Measurements from ENCODE around the gene RGL1. TPM values are rescaled to one million over a fixed set of nuclear protein-coding genes. Genes with fewer than 3 reads are reported as not detected.

The RGL1 gene
- total and polyA plus RNA-seq, 7 donors = 0.93 to 6.8 (median 3.9) TPM

DNA sequence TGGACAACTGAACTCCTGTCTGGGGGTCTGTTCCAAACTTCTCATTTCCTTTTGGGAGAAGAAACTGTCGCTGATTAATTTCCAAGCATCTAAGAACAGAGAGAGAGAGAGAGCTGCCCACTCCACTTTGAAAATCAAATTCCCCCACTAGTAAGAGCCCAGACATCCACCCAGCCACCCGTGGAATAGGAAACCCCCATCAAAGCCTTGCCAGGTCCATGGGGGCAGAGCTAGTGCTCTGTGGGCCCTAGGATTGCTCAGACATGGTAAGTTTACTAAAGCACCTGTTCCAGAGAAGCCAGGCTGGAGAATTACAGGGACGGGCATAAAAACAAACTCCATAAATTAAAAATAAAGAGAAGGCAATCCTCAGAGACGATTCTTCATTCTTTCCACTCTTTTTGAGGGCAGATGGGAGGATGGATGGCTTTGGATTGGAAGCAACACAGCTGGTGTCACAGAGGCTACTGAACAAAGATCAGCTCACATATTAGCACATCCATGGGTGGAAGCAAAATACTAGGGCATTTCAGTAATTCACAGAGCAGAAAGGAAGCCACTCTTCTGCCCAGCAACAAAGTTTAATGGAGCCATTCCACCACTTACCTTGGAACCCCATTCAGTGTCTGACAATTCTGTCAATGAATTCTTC lies 128.7 kb downstream of the RGL1 start:
- Histone ChIP-seq H3K27ac (no peak overlapping the region), H3K4me1 (peaks cover 8% of the 10 kb centered on the region), H3K9me3 (no peaks in the 10 kb centered on the region), H3K36me3 (ENCODE audit: insufficient read depth in 1 of 2, low read depth in 1 of 2) (no peaks in the 10 kb centered on the region), H3K27me3 (ENCODE audit: insufficient read depth in 3 of 3, low read length in 2 of 3) (no peaks in the 10 kb centered on the region), H3K4me3 (no peak overlapping the region)
- TF ChIP-seq, protein P1, sequence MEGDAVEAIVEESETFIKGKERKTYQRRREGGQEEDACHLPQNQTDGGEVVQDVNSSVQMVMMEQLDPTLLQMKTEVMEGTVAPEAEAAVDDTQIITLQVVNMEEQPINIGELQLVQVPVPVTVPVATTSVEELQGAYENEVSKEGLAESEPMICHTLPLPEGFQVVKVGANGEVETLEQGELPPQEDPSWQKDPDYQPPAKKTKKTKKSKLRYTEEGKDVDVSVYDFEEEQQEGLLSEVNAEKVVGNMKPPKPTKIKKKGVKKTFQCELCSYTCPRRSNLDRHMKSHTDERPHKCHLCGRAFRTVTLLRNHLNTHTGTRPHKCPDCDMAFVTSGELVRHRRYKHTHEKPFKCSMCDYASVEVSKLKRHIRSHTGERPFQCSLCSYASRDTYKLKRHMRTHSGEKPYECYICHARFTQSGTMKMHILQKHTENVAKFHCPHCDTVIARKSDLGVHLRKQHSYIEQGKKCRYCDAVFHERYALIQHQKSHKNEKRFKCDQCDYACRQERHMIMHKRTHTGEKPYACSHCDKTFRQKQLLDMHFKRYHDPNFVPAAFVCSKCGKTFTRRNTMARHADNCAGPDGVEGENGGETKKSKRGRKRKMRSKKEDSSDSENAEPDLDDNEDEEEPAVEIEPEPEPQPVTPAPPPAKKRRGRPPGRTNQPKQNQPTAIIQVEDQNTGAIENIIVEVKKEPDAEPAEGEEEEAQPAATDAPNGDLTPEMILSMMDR (IDR thresholded peaks at IDR 0.05) = no peak
- no peak for DNase-seq
- no peak for ATAC-seq
- intact Hi-C loops (cut with DNase I) = no loop called here
- 52 to 71% (median 55%) methylated on average over 4 of the region's 4 CpGs for WGBS, 3 donors

DNA sequence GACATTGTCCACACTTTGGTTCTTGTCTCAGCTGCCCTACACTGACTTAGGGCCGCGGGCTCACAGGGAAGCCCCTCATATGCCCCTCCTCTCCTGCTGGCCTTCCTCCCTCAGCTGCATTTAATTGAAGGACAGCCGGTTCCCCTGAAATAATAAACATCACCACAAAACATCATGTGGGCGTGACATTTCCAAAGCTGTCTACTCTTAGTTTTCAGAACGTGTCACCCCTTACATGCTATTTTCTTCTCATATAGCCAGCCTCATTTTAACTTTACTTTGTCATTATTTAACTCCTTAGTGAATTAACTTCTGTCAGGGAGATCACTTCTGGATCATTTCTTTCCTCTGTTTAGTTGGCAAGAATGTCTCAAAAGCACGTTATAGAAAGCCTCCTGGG lies 129.4 kb downstream of the RGL1 start:
- 57 to 63% (median 62%) methylated on average over 6 of the region's 6 CpGs for WGBS, 3 donors
- Histone ChIP-seq H3K36me3 (ENCODE audit: insufficient read depth in 1 of 2, low read depth in 1 of 2) (no peaks in the 10 kb centered on the region), H3K4me1 (peaks cover 8% of the 10 kb centered on the region), H3K9me3 (no peaks in the 10 kb centered on the region), H3K27me3 (ENCODE audit: insufficient read depth in 3 of 3, low read length in 2 of 3) (no peaks in the 10 kb centered on the region), H3K27ac (no peak overlapping the region), H3K4me3 (no peak overlapping the region)
- DNase-seq (no peak), ATAC-seq (no peak)
- TF ChIP-seq, protein P1 (IDR thresholded peaks at IDR 0.05) = no peak
- intact Hi-C loops (cut with DNase I) = no loop called here

DNA sequence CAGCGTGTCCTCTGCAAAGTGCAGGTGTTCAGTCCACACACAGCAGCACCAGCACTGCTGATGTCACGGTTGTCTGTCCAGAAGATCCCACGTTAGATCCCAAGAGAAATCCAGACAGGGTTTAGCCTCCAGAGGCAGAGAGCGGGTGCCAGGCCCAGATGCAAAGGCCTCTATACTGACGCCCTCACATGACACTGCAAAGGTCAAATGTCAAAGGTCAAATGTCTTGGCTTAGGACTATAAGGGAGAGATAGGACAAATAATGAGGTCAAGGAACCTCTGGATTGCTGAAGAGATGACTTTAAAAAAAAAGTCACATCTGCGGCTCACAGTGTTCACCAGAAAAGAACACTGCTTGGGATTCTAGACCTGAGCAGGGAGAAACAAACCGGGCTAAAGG lies 131.1 kb downstream of the RGL1 start:
- intact Hi-C loops (cut with DNase I) = no loop called here
- 84 to 92% (median 89%) methylated on average over 7 of the region's 7 CpGs for WGBS, 3 donors
- H3K4me1 ChIP-seq = peaks cover 8% of the 10 kb centered on the region
- no peaks in the 10 kb centered on the region for H3K9me3 ChIP-seq
- H3K36me3 ChIP-seq (ENCODE audit: insufficient read depth in 1 of 2, low read depth in 1 of 2) = no peaks in the 10 kb centered on the region
- DNase-seq (no peak), ATAC-seq (no peak)
- H3K27ac ChIP-seq = no peak overlapping the region
- TF ChIP-seq, protein P1 (IDR thresholded peaks at IDR 0.05) = no peak
- no peaks in the 10 kb centered on the region for H3K27me3 ChIP-seq (ENCODE audit: insufficient read depth in 3 of 3, low read length in 2 of 3)
- no peak overlapping the region for H3K4me3 ChIP-seq

DNA sequence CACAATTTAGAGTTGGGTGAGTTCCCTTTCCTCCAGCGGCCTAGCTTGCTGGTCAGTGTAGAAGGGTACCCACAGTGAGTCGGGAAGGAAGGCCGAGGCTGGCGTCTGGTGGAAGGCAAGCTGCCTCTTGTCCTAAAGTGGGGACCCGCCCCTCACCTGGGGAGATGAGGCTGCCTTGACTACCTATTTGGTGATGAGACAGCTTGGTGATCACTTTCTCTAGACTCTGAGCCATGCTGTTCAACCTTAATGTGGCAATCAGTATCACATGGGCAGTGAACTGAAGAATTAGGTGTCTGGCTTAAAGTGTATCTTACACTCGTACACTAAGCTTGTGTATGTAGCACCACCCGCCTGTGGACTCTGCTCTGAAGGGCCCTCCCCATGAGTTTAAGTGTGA lies 131.9 kb downstream of the RGL1 start:
- Histone ChIP-seq H3K4me3 (no peak overlapping the region), H3K27me3 (ENCODE audit: insufficient read depth in 3 of 3, low read length in 2 of 3) (no peaks in the 10 kb centered on the region), H3K4me1 (peaks cover 8% of the 10 kb centered on the region), H3K9me3 (no peaks in the 10 kb centered on the region), H3K27ac (no peak overlapping the region), H3K36me3 (ENCODE audit: insufficient read depth in 1 of 2, low read depth in 1 of 2) (no peaks in the 10 kb centered on the region)
- intact Hi-C loops (cut with DNase I) = no loop called here
- WGBS, 3 donors = 92 to 99% (median 93%) methylated on average over 7 of the region's 7 CpGs
- DNase-seq (no peak), ATAC-seq (no peak)
- TF ChIP-seq, protein P1 (IDR thresholded peaks at IDR 0.05) = no peak

DNA sequence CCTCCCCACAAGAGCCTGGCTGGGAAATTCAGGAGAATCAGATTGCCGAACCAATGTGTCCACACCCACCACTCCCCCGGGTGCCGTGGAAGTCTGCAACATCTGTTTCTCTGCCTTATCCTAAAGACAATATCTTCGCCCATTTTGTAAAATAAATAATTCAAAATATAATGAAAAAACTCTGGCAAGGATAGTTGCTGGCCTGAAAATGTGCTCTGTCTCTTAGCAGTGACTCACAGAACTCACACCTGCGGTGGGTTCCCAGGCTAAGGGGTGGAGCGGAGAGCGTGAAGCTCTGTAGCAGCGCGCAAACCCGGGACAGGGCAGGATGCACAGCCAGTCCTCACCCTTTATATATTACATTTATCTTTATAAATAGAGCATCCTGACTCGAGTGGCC lies 132.7 kb downstream of the RGL1 start:
- no peaks in the 10 kb centered on the region for H3K36me3 ChIP-seq (ENCODE audit: insufficient read depth in 1 of 2, low read depth in 1 of 2)
- WGBS, 3 donors = 75 to 84% (median 78%) methylated on average over 11 of the region's 11 CpGs
- H3K27me3 ChIP-seq (ENCODE audit: insufficient read depth in 3 of 3, low read length in 2 of 3) = no peaks in the 10 kb centered on the region
- peaks cover 2% of the 10 kb centered on the region for H3K4me1 ChIP-seq
- H3K4me3 ChIP-seq = no peak overlapping the region
- ATAC-seq (no peak), DNase-seq (no peak)
- no peak overlapping the region for H3K27ac ChIP-seq
- no peaks in the 10 kb centered on the region for H3K9me3 ChIP-seq
- intact Hi-C loops (cut with DNase I) = no loop called here
- TF ChIP-seq, protein P1 (IDR thresholded peaks at IDR 0.05) = no peak
